MCF 10A (cell line): ENCODE results near the gene CCNYL1. TPM values are rescaled to one million over a fixed set of nuclear protein-coding genes. Genes with fewer than 3 reads are reported as not detected.

Experiments
- BruUV-seq: library from RNA; stranded (reverse); fragments of 400-500 nt; replicated peaks from 2 replicates; lab custom pipeline; 2021; lab: Mats Ljungman, UMichigan
- CTCF ChIA-PET: fragments of 300-600 bp; sonication (Branson Sonifier 250); formaldehyde crosslinking; extraction: SDS; loops from one replicate; lab custom pipeline; 2021; ENCODE audit warnings: antibody characterized with exemption, inconsistent platforms; lab: Yijun Ruan, JAX
- POLR2A ChIA-PET: fragments of 300-600, 350-650 bp; sonication (Branson Sonifier 250); formaldehyde crosslinking; extraction: SDS; loops from one replicate; lab custom pipeline; 2020; ENCODE audit warnings: antibody characterized with exemption, inconsistent platforms; lab: Yijun Ruan, JAX
- DNase-seq: peaks from one replicate; pipeline ENCODE4 v3.0.0-alpha.2; 2018; ENCODE audit not compliant: unreplicated experiment
- H3K27ac Mint-ChIP-seq: one replicate; pipeline ENCODE4 v1.8.0; 2022; ENCODE audit warnings: mild to moderate bottlenecking, low read depth, mixed read lengths; ENCODE audit not compliant: unreplicated experiment
- H3K27me3 Mint-ChIP-seq: one replicate; pipeline ENCODE4 v1.8.0; 2022; ENCODE audit warnings: mixed read lengths; ENCODE audit not compliant: insufficient read depth, unreplicated experiment
- H3K36me3 Mint-ChIP-seq: one replicate; pipeline ENCODE4 v1.8.0; 2022; ENCODE audit warnings: mild to moderate bottlenecking, moderate library complexity, mixed read lengths; ENCODE audit not compliant: insufficient read depth, unreplicated experiment
- H3K4me1 Mint-ChIP-seq: one replicate; pipeline ENCODE4 v1.8.0; 2022; ENCODE audit warnings: mixed read lengths; ENCODE audit not compliant: insufficient read depth, unreplicated experiment
- H3K4me3 Mint-ChIP-seq: one replicate; pipeline ENCODE4 v1.8.0; 2022; ENCODE audit warnings: mild to moderate bottlenecking, moderate library complexity, mixed read lengths; ENCODE audit not compliant: unreplicated experiment
- H3K9me3 Mint-ChIP-seq: one replicate; pipeline ENCODE4 v1.8.0; 2022; ENCODE audit warnings: mixed read lengths; ENCODE audit not compliant: unreplicated experiment
- intact Hi-C: fragments of 100-400 bp; cut with micrococcal nuclease; formaldehyde crosslinking; loops from 2 replicates; pipeline ENCODE4 v1.14.1; 2022
- total RNA-seq: library from RNA; stranded (reverse); gene quantifications from 2 replicates; pipeline ENCODE4 v1.2.3, GENCODE V29; 2022
- TF ChIP-seq, protein P1 (sequence below): fragments of 200-600 bp; IDR thresholded peaks from one replicate; pipeline ENCODE4 v1.8.0; 2022; ENCODE audit warnings: antibody characterized with exemption, mild to moderate bottlenecking; ENCODE audit not compliant: unreplicated experiment

CCNYL1 gene
- total RNA-seq, 1 experiment from 2014 or later: 19.7 TPM

DNA sequence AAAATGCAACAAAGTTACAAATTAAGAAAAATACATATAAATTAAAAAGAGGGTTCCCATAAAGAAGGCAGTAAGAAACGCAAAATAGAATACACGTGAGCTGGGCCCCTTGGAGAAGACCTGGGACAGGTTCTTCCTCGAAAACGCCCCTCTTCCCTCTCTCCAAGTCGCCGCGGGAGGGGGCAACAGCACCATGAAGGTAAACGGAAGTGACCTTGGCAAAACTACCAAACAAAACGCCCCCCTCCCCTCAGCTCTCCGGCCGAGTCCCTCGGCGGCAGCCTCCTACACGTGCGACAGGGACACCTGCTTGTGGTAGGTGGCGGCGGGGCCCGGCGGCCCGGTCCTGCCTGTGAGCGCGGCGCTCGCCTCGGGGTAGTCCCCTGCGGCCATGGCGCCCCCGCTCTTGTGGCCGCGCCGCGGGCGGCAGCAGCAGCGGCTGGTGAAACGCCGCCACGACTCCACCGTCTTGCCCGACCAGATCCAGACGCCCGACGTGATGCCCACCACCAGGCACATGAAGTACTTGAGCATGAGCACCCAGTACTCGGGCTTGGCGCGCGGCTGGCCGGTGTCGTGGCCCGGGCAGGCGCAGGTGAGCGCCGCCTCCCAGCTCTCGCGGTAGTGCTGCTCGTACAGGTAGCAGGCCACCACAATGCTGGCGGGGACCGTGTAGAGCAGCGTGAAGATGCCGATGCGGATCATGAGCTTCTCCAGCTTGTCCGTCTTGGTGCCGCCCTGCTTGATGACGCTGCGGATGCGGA is 55.4 kb downstream of the CCNYL1 start:
- TF ChIP-seq, protein P1, sequence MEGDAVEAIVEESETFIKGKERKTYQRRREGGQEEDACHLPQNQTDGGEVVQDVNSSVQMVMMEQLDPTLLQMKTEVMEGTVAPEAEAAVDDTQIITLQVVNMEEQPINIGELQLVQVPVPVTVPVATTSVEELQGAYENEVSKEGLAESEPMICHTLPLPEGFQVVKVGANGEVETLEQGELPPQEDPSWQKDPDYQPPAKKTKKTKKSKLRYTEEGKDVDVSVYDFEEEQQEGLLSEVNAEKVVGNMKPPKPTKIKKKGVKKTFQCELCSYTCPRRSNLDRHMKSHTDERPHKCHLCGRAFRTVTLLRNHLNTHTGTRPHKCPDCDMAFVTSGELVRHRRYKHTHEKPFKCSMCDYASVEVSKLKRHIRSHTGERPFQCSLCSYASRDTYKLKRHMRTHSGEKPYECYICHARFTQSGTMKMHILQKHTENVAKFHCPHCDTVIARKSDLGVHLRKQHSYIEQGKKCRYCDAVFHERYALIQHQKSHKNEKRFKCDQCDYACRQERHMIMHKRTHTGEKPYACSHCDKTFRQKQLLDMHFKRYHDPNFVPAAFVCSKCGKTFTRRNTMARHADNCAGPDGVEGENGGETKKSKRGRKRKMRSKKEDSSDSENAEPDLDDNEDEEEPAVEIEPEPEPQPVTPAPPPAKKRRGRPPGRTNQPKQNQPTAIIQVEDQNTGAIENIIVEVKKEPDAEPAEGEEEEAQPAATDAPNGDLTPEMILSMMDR: no peak
- Mint-ChIP-seq H3K27me3 (no peaks in the 10 kb centered on the region), H3K27ac (no peak overlapping the region), H3K36me3 (peaks cover 5% of the 10 kb centered on the region), H3K4me1 (peaks cover 8% of the 10 kb centered on the region), H3K4me3 (peak overlapping the region; percentile 86), H3K9me3 (no peaks in the 10 kb centered on the region)
- DNase-seq: no peak
- no TSS peak for BruUV-seq
- intact Hi-C loops: loop anchor here (10.0 kb wide), 1 partner anchor 78 kb away; no protein-coding TSS in a partner anchor
- POLR2A ChIA-PET: interaction anchor here (0.8 to 1.2 kb wide), 2 partner anchors 258 to 259 kb away, joined by 3 to 4 read pairs; partner anchors contain the start of gene PLEKHM3
- CTCF ChIA-PET: interaction anchor here (1.4 to 2.5 kb wide), 3 partner anchors 21 to 274 kb away, joined by 3 to 15 read pairs (median 12); no protein-coding TSS in a partner anchor

DNA sequence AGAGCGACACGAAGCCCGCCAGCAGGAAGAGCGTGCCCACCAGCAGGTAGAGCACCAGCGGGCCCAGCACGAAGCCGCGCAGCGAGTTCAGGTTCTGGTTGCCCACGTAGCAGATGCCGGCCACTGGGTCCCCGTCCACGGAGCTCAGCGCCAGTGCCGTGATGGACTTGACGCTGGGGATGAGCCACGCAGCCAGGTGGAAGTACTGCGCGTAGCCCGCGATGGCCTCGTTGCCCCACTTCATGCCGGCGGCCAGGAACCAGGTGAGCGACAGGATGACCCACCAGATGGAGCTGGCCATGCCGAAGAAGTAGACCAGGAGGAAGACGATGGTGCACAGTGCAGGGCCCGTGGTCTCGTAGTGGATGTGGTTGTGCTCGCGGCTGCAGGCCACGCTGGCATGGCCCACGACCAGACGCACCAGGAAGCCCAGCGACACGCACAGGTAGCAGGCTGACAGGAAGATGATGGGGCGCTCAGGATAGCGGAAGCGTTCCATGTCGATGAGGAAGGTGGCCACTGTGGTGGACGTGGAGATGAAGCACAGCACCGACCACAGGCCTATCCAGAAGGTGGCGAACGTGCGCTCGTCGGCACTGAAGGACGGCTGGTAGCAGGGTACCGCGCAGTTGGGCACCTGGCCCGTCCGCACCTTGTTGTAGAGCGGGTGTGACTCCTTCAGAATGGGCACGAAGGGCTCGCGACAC is 56.2 kb downstream of the CCNYL1 start:
- H3K27ac Mint-ChIP-seq: no peak overlapping the region
- CTCF ChIA-PET: interaction anchor here (1.4 to 2.5 kb wide), 3 partner anchors 22 to 273 kb away, joined by 3 to 15 read pairs (median 12); no protein-coding TSS in a partner anchor
- no TSS peak for BruUV-seq

DNA sequence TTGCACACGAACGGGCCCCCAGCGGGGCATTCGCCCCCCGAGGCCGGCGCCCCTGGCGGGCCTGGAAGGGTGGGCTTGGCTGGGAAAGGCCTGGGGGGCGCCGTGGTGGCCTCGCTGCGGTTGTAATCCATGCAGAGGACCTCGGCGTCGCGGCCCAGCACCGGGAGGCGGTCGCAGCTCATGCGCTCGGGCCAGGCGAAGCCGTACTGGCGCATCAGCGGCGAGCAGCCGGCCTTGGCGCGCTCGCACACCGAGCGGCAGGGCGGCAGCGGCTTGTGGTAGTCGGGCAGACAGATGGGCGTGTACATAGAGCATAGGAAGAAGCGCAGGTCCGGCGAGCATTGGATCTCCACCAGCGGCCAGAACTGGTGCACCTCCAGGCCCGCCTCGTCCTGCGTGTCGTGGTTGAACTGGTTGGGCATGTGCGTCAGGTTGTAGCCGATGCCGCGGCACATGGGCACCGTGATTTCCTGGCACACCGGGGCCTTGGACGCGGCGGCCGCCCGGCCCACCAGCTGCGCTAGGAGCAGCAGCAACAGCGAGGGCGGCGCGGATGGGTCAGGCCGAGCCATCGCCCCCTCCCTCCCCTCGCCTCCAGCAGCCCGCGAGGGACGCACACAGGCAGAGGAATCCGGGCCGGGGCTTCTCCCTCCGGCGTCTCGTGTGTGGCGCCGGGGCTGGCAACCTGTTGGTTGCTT is 56.9 kb downstream of the CCNYL1 start:
- intact Hi-C loops: loop anchor here (10.0 kb wide), 1 partner anchor 76 kb away; no protein-coding TSS in a partner anchor
- no peak overlapping the region for H3K27ac Mint-ChIP-seq
- TF ChIP-seq, protein P1: no peak
- H3K9me3 Mint-ChIP-seq: no peaks in the 10 kb centered on the region
- H3K36me3 Mint-ChIP-seq: peaks cover 5% of the 10 kb centered on the region
- POLR2A ChIA-PET: interaction anchor here (0.7 to 2.4 kb wide), 4 partner anchors 10 to 526 kb away, joined by 3 to 17 read pairs (median 4); partner anchors contain the start of gene PLEKHM3
- CTCF ChIA-PET: interaction anchor here (0.5 to 2.5 kb wide), 7 partner anchors 93 to 301 kb away, joined by 3 to 15 read pairs (median 5); no protein-coding TSS in a partner anchor
- no peaks in the 10 kb centered on the region for H3K27me3 Mint-ChIP-seq
- H3K4me3 Mint-ChIP-seq: peak overlapping the region; percentile 86
- DNase-seq: no peak
- peaks cover 8% of the 10 kb centered on the region for H3K4me1 Mint-ChIP-seq
- no TSS peak for BruUV-seq

More for the DNA sequence above, 56.2 kb downstream of the CCNYL1 start:
- POLR2A ChIA-PET: interaction anchor here (0.8 kb wide), 1 partner anchor 258 kb away, joined by 3 read pairs; the partner anchor contains the start of gene PLEKHM3
- TF ChIP-seq, protein P1: no peak
- intact Hi-C loops: loop anchor here (10.0 kb wide), 1 partner anchor 77 kb away; no protein-coding TSS in a partner anchor
- Mint-ChIP-seq H3K36me3 (peaks cover 5% of the 10 kb centered on the region), H3K27me3 (no peaks in the 10 kb centered on the region), H3K4me3 (peak overlapping the region; percentile 86), H3K9me3 (no peaks in the 10 kb centered on the region), H3K4me1 (peaks cover 8% of the 10 kb centered on the region)
- no peak for DNase-seq
